ENCODE measurements around the gene ORC5. TPM values are rescaled to one million over a fixed set of nuclear protein-coding genes. Genes with fewer than 3 reads are reported as not detected.

Gene ORC5
- total RNA-seq, 1 experiment from 2014 or later = 25.9 TPM

- no peaks in the 10 kb centered on the region for H4K20me1 ChIP-seq (ENCODE audit: control insufficient read depth, insufficient read depth, insufficient read length)
- H2AK5ac ChIP-seq (ENCODE audit: insufficient read length, low read length) = no peak overlapping the region
- no peak overlapping the region for H2BK12ac ChIP-seq (ENCODE audit: insufficient read length, low read depth, low read length)
- no peak overlapping the region for H2AFZ ChIP-seq (ENCODE audit: low read length)
- H3K36me3 Mint-ChIP-seq (ENCODE audit: insufficient read depth in 1 of 3, low read depth in 3 of 3) = peaks cover 4 to 22% (median 12%) of the 10 kb centered on the region in 3 experiments
- no peaks in the 10 kb centered on the region for H3K79me1 ChIP-seq (ENCODE audit: insufficient read depth, low read depth, low read length, poor library complexity, severe bottlenecking)
- H4K91ac ChIP-seq (ENCODE audit: insufficient read length, low read depth, low read length) = no peak overlapping the region
- H3K4me2 ChIP-seq (ENCODE audit: insufficient read depth, insufficient read length, low read length) = no peak overlapping the region
- H3K27me3 Mint-ChIP-seq (ENCODE audit: low read depth) = no peaks in the 10 kb centered on the region
- no peak overlapping the region for H3K18ac ChIP-seq (ENCODE audit: insufficient read length, low read depth, low read length)
- H3K9me3 Mint-ChIP-seq = no peaks in the 10 kb centered on the region
- no peak overlapping the region for H3T11ph ChIP-seq (ENCODE audit: low read length)
- H3K4me1 ChIP-seq (ENCODE audit: insufficient read depth, low read length) = no peaks in the 10 kb centered on the region
- no peak overlapping the region for H3K4me3 Mint-ChIP-seq
- H3K27me3 ChIP-seq (ENCODE audit: insufficient read depth, low read length) = no peaks in the 10 kb centered on the region
- no peak overlapping the region for H3K27ac ChIP-seq (ENCODE audit: insufficient read length, low read depth, low read length)
- H3K9ac ChIP-seq (ENCODE audit: extremely low read depth, insufficient read length, low read length) = no peak overlapping the region
- no peak overlapping the region for H2BK15ac ChIP-seq (ENCODE audit: low read depth, low read length)
- H3K23ac ChIP-seq (ENCODE audit: insufficient read length, low read depth, low read length) = no peak overlapping the region
- DNase-seq = no peak
- TF ChIP-seq CTCF (conservative IDR thresholded peaks at IDR 0.05) = no peak
- H3K4me1 Mint-ChIP-seq = no peaks in the 10 kb centered on the region
- H3K27ac Mint-ChIP-seq = no peak overlapping the region; a peak in 1 of 7 replicates
- no peak overlapping the region for H2BK5ac ChIP-seq (ENCODE audit: insufficient read length, low read length)
- no peaks in the 10 kb centered on the region for H3K23me2 ChIP-seq (ENCODE audit: insufficient read length, low read depth, low read length, poor library complexity, severe bottlenecking)
- H4K8ac ChIP-seq (replicated peaks; ENCODE audit: insufficient read length, low read depth, low read length) = no peak overlapping the region
- H3K4ac ChIP-seq (ENCODE audit: low read depth, low read length) = no peak overlapping the region
- H3K14ac ChIP-seq (ENCODE audit: insufficient read depth, low read length) = no peak overlapping the region
- H2BK120ac ChIP-seq (ENCODE audit: low read depth, low read length, poor library complexity, severe bottlenecking) = no peak overlapping the region
- H2BK20ac ChIP-seq (ENCODE audit: low read depth, low read length, poor library complexity, severe bottlenecking) = no peak overlapping the region
- no CpG with 5 or more reads among the region's 3 CpGs for WGBS (ENCODE audit: extremely low coverage, insufficient read length, low lambda C conversion rate)
- no peak overlapping the region for H3K56ac ChIP-seq (ENCODE audit: insufficient read length, low read depth, low read length)
- H3K79me2 ChIP-seq (ENCODE audit: insufficient read depth, low read length) = no peaks in the 10 kb centered on the region
- H4K5ac ChIP-seq (ENCODE audit: insufficient read length, low read depth, low read length) = no peak overlapping the region
- H3K9me3 ChIP-seq (ENCODE audit: control insufficient read depth, low read depth, low read length) = no peaks in the 10 kb centered on the region
These were observed 46.6 kb downstream of the ORC5 start for GRCh38 chr7:104161244-104161643.
